Glomerular endothelial cell (primary cell): ENCODE results near the gene KCTD8. TPM values are rescaled to one million over a fixed set of nuclear protein-coding genes. Genes with fewer than 3 reads are reported as not detected.

Source experiments
- DNase-seq: peaks from one replicate; pipeline ENCODE4 v3.0.0-alpha.2; 2011; ENCODE audit warnings: low read depth, low spot score; ENCODE audit errors: extremely low read depth
- total RNA-seq: library from RNA; depleted of rRNA; stranded (reverse); fragments of >200 nt; gene quantifications from 2 replicates; pipeline ENCODE4 v1.2.3, GENCODE V29; 2015

The KCTD8 gene
- total RNA-seq: 0.35 TPM in 1 of 2 replicates, not detected in the other

DNA sequence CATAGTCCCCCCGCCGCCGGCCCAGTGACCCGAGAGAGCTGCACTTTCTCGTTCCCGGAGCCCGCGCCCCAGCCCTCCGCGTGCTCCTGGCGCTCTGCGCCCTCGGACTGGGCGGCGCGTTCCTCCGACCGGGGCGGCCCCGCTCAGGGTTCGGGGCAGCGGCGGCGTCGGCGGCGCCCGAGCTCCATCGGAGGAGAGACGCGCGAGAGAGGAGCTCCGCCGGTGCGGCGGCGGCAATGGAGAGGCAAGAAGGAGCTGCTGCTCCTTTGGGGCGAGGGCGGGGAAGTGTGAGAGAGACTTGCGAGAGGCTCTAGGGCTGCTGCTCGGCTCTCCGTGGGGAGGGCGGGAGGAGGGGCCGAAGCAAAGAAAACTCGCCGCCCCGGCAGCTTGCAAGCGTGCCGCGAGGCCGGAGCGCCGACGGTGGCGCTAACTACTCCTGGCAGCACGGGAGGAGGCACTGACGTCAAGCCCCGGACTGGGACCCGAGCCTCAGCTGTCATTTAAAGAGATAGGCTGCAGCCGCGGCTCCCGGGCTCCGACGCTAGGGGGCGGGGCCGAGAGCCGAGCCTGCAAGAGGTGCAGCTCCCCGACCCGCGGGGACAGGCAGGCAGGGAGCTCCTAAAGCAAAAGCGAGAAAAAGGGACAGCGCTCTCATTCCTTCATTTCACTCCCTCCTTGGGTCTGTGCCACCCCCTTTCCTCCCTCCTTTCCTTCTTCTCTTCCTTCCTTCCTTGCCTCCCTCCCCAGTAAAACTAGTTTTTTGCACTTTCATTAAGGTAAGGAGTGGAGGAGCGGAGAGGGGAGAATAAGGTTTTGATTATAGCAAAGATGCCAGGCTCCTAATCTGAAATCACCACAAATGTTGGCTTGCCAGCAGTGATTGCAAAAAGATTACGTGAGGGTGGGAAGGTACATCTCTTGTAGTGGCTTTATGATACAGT, at the start of gene KCTD8:
TSS of gene KCTD8 (minus strand) at position 289 of the 941 bp plus-strand sequence.
- no peak for DNase-seq

DNA sequence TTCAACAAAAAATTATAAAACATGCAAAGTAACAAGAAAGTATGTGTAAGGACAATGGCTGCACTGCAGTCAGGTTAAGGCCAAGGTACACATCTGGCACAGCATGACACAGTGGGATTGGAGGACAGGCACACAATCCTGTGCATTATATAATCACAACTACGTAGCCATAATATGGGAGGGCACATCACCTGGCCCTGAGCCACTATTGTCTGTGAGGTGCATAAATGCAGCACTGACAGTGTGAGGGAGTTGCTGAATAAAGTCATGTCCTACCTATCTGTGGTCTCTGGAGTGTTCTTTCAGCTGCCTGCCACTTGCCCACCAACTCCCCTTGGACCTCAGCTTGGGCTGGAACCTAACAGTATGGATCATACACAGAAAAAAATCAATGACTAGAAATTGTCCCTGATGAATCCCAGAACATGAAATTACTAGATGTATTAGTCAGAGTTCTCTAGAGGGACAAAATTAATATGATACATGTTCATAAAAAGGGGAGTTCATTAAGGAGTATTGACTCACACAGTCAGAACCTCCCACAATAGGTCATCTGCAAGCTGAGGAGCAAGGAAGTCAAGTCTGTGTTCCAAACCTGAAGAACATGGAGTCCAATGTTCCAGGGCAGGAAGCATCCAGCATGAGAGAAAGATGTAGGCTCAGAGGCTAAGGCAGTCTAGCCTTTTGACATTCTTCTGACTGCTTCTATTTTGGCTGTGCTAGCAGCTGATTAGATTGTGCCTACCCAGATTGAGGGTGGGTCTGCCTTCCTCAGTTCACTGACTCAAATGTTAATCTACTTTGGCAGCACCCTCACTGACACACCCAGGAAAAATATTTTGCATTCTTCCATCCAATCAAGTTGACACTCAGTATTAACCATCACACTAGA, 46.4 kb upstream of the KCTD8 start:
- DNase-seq: no peak

DNA sequence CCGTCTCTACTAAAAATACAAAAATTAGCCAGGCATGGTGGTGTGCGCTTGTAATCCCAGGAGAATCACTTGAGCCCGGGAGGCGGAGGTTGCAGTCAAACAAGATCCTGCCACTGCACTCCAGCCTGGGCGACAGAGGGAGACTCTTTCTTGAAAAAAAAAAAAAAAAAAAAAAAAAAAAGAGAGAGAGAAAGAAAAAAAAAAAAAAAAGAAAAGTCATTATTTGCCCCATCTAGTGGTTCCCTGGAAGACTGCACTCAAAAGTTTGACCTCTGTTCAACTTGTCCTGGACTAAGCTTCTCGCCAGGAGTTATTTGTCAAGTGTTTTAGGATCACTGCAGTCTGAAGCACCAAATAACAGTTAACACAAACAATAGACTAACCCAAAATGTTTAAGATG, 45.3 kb upstream of the KCTD8 start:
- DNase-seq: no peak

DNA sequence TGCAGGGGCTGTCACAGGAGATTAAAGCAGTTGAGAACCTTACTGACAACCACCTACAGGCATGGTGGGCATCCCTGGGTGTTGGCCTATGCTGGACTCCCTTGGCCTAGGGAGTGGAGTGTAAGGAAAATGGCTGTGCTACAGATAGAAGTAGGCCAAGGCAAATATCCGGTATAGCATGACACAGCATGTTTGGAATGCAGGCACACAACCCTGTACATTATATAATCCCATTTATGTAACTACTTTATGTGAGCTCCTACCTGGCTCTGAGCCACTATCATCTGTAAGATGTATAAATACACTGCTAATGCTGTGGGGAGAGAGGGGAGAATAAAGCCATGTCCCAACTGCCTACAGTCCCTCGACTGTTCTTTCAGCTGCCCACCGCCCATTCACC, 38.7 kb upstream of the KCTD8 start:
- no peak for DNase-seq

DNA sequence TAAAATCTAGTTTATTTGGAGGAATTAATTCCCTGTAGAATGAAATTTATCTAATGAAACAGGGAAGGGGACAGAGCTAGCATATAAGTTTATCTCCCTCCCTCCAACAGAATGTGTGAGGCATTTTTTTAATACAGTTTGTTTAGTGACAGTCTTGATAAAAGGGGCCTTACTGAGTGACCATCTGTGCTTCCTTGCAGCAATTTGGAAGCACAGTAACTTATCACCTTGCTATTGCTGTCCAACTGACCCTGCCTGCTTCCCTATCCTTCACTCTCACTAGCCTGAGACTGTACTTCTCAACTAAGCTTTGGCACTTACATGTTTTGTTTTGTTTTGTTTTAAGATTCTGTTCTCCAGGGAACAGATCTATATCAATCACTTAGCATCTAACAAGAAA, 31.1 kb upstream of the KCTD8 start:
- no peak for DNase-seq

DNA sequence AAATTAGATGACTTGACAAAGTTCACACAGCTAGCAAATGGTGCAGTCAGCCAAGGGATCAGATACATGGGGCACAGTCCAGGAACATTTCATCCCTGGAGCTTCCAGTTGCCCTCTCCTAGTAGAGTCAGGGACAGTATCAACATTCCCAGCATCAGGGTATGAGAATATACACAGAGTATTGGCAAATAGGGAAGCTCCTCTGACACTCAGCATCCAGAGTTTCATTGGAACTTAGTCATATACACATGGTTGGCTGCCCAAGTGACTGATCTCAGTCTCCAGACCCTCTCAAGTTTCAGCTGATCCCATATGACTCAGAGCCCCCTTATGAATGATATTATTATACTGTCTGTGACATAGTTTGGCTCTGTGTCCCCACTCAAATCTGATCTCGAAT, 13.7 kb upstream of the KCTD8 start:
- no peak for DNase-seq

DNA sequence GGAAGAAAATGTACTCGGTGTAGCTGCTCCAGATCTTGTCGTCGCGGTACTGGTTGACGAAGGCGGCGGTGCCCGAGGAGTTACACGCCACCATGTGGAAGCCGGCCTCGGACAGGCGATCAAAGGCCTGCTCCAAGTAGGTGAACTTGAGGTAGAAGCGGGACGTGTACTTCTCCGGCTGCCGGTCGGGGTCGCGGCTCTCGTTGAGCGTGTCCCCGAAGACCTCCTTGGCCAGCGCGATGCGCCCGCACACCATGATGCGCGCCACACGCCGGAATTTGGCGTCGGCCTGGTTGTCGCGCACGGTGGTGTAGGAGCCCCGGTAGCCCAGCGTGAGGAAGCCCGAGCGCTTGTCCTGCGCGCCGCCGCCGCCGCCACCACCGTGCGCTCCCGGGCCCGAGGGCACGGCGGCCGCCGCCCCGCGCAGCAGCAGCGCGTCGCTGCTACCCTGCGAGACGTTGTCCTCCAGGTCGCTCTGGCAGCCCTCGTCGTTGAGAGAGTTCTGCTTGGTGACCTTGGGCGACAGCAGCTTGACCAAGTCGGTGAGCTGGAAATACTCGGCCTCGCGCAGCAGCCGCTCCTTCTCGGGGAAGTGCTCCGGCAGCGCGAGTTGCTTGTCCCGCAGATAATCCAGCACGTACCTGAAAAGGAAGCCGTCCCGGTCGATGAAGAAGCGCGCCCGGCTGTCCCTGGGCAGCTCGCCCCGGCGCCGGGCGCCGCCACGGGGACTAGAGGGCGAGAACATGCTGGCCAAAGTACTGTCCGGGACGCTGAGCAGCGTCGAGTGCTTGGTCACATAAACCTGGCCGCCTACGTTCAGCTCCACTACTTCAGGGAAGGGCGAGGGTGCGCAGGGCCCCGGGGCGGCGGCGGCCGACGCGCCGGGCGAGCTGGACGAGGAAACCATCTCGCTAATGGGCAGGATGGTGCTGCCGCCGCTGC, 775 bp downstream of the KCTD8 start:
- DNase-seq: no peak

DNA sequence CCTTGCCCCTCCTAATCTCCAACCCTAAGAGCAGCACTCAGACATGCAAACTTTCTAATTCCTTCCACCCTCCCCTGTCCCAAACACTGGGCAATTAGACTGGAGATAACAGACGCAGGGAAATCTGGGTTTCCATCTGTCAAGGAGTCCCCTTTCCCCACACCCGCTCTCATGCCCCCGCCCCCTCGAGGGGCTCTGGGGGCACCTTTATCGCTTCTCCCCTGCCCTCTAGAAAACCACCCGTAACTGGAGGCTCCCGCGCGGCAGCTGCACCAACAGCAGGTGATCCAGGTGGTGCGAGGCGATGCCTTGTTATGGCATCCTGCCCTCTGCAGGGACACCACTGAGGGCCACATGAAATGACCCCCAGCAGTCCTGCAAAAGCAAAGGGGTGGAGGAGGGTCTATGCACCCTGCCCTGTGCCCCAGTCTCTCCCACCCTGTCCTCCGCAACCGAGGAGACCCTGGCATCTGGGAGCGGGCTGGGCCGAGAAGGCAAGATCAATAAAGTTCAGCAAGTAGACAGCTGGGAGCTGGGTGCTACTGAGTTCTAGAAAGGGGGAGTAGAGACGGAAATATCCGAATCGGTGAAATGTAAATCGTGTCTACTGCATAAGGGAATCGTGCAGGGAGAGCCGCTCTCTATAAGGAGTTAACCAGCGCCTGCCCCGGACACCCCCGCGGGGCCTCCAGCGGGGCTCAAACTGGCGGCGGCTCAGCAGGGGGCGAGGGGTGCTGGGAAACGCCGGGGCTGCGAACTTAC, 1.6 kb downstream of the KCTD8 start:
- no peak for DNase-seq

DNA sequence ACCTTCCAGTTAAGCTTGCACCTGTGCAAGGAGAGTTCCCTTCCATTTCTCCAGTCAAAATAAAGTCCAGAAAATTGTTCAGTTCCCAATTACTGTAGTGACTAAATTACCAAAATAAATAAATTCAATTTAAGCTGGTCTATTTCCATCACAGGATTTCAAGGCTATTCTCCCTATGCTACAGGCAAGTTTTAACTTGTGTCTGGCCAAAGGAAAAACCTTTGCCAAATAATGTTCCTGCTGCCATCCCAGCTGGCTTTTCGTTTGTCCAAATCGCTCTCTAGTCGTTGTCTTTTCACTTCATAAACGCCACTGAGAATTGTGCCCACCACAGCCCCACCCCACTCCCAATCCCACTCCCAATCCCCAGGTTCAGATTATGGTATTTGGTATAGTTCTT, 2.4 kb downstream of the KCTD8 start:
- no peak for DNase-seq

DNA sequence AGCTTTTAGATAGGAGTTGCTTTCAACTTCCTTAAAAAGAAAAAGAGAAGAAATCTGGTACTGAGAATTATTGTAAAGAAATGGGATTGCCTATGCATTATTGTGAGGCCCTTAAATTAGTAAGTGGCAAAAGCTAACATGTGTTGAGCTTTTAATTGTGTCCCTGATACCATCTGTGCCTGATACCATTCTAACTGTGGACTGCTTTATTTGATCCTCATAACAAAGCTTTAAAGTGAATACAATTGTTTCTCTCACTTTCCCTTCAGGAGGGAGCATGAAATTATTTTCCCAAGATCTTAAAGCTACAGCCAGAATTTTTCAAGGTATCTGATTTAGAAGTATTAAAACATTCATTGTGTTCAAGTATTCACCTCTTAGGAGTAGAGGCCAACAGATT, 9.9 kb downstream of the KCTD8 start:
- DNase-seq: no peak

DNA sequence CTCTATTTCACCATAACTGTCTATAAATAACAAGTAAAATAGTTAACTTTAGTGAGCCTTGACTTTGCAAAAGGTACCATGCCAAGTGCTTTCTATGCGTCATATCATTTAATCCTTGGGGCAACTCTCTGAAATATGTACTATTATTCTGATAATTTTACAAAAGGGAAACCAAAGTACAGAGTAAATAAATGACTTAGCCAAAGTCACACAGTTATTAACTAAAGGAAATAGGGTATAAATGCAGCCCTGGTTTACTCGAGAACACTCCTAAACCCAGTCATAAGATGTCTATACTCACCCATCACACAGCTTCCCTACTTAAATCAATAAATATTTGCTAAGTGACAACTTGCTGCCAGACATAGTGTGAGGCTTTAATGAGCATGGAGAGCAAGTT, 14.4 kb downstream of the KCTD8 start:
- DNase-seq: no peak

DNA sequence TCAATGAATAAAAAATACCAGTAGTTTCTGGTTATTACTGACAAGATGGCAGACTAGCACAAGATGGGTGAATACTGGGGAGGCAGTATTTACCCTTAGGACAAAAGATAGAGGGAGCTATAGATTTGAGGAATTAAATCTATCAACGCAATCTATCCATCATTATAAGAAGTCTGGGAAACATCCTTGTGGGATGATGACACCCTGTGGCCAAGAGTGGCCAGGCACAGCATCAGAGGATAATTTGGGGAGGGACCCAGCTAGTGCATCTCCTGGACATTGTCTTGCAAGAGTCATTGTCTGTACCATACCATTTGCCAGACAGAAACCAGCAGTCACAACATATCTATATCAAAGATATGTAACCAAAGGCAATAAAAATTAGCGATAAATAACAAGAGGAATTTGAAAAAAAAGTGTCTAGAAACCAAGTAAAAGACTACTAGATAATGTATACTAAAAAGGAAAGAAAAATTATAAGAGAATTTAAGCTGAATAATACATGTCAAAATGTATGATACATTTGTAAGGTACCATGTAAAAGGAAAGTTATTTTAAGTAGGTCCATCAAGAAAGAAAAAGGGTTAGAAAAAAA, 22.9 kb downstream of the KCTD8 start:
- DNase-seq: no peak

DNA sequence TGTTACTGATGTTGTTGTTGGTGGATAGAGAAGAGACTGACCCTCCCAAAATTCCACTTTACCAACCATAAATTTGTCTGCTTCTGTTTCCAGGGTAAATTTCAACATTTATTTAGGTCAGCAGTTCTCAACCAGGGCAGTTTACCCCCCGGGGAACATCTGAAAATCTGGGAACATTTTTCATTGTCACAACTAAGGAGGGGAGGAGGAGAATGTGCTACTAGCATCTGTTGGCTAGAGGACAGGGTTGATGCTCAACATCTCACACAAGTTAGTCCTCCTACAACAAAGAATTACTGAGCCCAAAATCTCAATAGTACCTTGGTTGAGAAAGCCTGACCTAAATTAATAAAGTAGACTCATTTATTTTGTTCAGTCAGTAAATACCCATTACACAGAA, 25.7 kb downstream of the KCTD8 start:
- no peak for DNase-seq

DNA sequence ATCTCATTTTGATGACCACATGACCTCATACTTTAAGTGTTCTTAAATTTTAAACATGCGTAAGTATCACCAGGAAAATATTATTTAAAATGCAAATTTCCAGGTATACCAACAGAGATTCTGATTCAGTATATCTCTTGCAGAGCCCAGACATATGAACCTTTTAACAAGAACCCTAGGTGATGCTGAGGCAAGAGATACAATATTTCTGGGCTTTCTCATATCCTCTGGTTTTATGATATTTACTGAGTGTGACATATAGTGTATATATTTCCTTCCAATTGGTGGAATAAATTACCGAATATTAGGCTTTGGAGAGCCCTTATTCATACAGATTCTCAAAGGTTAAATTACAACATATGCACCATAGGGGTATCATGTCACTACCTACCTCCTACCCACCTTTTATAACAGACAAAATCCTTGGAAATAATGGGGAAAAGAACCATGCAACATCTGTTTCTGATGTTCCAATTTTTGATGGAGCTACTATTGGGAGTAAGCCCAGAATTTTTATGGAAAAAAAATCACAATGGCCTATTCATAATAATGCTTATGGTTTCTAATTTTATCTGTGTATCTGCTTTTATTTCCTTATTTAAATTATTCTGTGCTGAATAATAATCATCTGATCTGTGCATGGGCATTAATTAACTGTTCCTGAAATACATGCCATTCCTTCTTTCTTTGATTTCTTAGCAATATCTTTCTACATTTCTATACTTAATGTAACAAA, 27.1 kb downstream of the KCTD8 start:
- DNase-seq: no peak

DNA sequence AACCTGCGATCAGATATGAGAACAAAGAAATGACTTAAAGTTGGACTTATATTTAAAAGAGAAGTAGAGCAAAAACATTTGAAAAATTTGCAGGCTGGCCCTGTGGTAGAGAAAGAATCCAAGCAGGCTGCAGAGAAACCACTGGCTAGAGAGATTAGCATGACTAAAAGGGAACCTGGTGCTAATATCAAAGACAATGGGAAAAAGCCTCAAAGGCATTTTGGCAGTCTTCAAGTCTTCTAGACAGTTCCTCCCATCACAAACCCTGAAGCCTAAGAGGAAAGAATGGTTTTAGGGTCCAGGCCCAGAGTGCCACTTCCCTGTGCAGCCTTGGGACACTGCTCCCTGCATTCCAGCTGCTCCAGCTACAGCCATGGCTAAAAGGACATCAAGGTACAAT, 33.4 kb downstream of the KCTD8 start:
- DNase-seq: no peak

DNA sequence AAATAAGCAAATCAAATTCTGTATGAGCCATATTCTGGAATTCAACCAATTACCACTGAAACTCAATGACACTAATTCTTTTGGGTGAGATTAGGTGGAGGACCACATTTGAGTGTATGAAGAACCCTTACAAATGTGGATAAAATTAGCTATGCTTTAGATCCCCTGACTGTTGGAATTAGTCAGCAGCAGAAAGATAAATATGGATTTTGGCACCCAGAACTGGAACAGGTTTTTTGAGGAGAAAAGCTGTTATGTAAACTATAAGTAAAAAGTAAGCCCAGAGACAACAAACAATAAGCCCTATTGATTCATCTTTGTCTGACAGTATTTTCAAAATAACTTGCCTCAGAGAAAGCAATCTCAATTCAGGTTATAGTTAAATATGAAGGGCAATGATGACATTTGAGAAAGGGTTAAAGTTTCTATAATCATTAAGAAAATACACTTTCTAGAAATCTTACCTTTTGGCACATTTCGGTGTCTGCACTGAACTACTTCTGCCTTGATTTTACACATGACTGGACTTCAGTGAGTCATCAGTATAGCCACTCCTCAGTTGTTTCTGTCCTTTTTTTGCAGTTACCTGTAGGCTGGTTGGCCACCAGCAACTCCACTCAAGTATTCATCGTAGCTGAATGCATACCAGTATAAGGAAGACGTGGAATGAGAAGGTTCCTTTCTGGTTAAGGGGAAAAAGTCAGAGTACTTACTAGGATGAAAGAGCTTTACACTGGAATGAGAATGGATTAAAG, 80.0 kb downstream of the KCTD8 start:
- DNase-seq: no peak

DNA sequence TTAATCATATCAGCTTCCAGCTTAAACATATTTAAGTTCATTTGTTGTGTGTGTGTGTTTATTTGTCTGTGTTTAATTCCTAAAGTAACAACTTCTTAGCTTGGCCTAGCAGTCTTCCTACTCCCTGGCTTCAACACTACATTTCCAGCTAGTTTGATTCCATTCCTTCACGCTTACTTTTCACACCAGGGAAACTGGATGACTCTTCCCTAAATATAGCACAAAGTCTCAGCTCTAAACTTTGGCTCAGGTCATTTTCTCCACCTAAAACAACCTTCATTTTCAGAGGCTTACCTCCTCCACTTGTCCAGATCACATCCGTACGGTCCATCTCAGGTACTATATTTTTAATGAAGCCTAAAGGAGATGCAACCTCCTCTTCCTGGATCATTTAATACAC, 94.4 kb downstream of the KCTD8 start:
- DNase-seq: no peak

DNA sequence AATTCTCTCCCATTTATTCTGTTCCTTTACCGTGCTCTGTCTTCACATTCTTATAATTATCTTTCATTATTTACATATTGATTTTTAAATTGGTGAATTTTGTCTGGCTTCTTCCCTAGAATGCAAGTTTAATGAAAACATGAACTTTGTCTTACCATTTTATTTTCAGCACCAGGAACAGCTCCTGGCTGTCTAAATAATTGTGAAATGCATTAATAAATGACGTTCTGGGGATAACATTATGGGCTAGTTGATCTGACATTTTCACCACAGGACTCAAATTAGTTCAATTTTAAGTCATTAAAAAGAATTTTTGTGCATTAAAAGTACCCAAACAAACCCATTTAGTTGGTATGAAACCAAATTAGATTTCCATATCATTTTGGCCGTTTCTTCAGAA, 97.5 kb downstream of the KCTD8 start:
- DNase-seq: no peak
